Measurements from ENCODE around the gene CDKAL1. TPM values are rescaled to one million over a fixed set of nuclear protein-coding genes. Genes with fewer than 3 reads are reported as not detected.

CDKAL1 gene
- total and polyA plus RNA-seq, 4 donors = 2.0 to 12.9 (median 6.7) TPM

- Histone ChIP-seq H3K9me3 (ENCODE audit: control insufficient read depth in 4 of 4, low read length in 3 of 4) (no peaks in the 10 kb centered on the region), H3K4me3 (ENCODE audit: low read depth in 1 of 3, low read length in 3 of 3) (no peak overlapping the region), H3K4me1 (ENCODE audit: control insufficient read depth in 4 of 4, insufficient read depth in 4 of 4, low read length in 3 of 4) (peaks cover 0 to 22% (median 15%) of the 10 kb centered on the region in 4 donors), H3K9ac (ENCODE audit: low read depth in 1 of 2, low read length in 2 of 2) (no peak overlapping the region), H3K36me3 (ENCODE audit: control insufficient read depth in 4 of 4, insufficient read depth in 3 of 4, low read depth in 1 of 4, low read length in 3 of 4) (no peaks in the 10 kb centered on the region), H3K27ac (ENCODE audit: low read depth in 1 of 2, low read length in 2 of 2) (no peak overlapping the region), H3K27me3 (ENCODE audit: control insufficient read depth in 4 of 4, insufficient read depth in 4 of 4, low read length in 3 of 4) (no peaks in the 10 kb centered on the region)
- DNase-seq (ENCODE audit: low spot score) = no peak
- TF ChIP-seq GABPA (IDR thresholded peaks at IDR 0.05 in 1 of 2, conservative IDR thresholded peaks at IDR 0.05 in 1 of 2) = no peak
- TF ChIP-seq, protein P1, sequence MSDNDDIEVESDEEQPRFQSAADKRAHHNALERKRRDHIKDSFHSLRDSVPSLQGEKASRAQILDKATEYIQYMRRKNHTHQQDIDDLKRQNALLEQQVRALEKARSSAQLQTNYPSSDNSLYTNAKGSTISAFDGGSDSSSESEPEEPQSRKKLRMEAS (IDR thresholded peaks at IDR 0.05) = no peak
- no peak for TF ChIP-seq YY1 (IDR thresholded peaks at IDR 0.05)
- no peak for TF ChIP-seq HNF4A (conservative IDR thresholded peaks at IDR 0.05)
- no peak for TF ChIP-seq REST (IDR thresholded peaks at IDR 0.05)
- TF ChIP-seq RXRA (IDR thresholded peaks at IDR 0.05) = no peak
- TF ChIP-seq HNF4G (IDR thresholded peaks at IDR 0.05) = no peak
- TF ChIP-seq RAD21 (IDR thresholded peaks at IDR 0.05) = no peak
- no peak for TF ChIP-seq NR2F2 (IDR thresholded peaks at IDR 0.05)
- no peak for TF ChIP-seq EGR1 (IDR thresholded peaks at IDR 0.05; ENCODE audit: low read depth in 2 of 2)
- TF ChIP-seq, protein P2, sequence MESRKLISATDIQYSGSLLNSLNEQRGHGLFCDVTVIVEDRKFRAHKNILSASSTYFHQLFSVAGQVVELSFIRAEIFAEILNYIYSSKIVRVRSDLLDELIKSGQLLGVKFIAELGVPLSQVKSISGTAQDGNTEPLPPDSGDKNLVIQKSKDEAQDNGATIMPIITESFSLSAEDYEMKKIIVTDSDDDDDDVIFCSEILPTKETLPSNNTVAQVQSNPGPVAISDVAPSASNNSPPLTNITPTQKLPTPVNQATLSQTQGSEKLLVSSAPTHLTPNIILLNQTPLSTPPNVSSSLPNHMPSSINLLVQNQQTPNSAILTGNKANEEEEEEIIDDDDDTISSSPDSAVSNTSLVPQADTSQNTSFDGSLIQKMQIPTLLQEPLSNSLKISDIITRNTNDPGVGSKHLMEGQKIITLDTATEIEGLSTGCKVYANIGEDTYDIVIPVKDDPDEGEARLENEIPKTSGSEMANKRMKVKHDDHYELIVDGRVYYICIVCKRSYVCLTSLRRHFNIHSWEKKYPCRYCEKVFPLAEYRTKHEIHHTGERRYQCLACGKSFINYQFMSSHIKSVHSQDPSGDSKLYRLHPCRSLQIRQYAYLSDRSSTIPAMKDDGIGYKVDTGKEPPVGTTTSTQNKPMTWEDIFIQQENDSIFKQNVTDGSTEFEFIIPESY (IDR thresholded peaks at IDR 0.05) = no peak
- WGBS = 86% methylated on average over 9 of the region's 9 CpGs
Observed at GRCh38 chr6:20868397-20869096, 334.3 kb downstream of the CDKAL1 start.

- WGBS = 94% methylated on average over 4 of the region's 4 CpGs
- Histone ChIP-seq H3K4me1 (ENCODE audit: control insufficient read depth in 4 of 4, insufficient read depth in 4 of 4, low read length in 3 of 4) (peaks cover 0 to 21% (median 14%) of the 10 kb centered on the region in 4 donors), H3K9me3 (ENCODE audit: control insufficient read depth in 4 of 4, low read length in 3 of 4) (no peaks in the 10 kb centered on the region), H3K4me3 (ENCODE audit: low read depth in 1 of 3, low read length in 3 of 3) (no peak overlapping the region), H3K9ac (ENCODE audit: low read depth in 1 of 2, low read length in 2 of 2) (no peak overlapping the region), H3K27me3 (ENCODE audit: control insufficient read depth in 4 of 4, insufficient read depth in 4 of 4, low read length in 3 of 4) (no peaks in the 10 kb centered on the region), H3K27ac (ENCODE audit: low read depth in 1 of 2, low read length in 2 of 2) (no peak overlapping the region), H3K36me3 (ENCODE audit: control insufficient read depth in 4 of 4, insufficient read depth in 3 of 4, low read depth in 1 of 4, low read length in 3 of 4) (no peaks in the 10 kb centered on the region)
- DNase-seq (ENCODE audit: low spot score) = no peak
- TF ChIP-seq EGR1 (IDR thresholded peaks at IDR 0.05; ENCODE audit: low read depth in 2 of 2) (no peak), NR2F2 (IDR thresholded peaks at IDR 0.05) (no peak), RAD21 (IDR thresholded peaks at IDR 0.05) (no peak), RXRA (IDR thresholded peaks at IDR 0.05) (no peak), HNF4G (IDR thresholded peaks at IDR 0.05) (no peak), CTCF (IDR thresholded peaks at IDR 0.05; ENCODE audit: low read depth, low read length, missing input control) (no peak), GABPA (IDR thresholded peaks at IDR 0.05 in 1 of 2, conservative IDR thresholded peaks at IDR 0.05 in 1 of 2) (no peak), FOXA2 (IDR thresholded peaks at IDR 0.05) (no peak), SP1 (IDR thresholded peaks at IDR 0.05) (no peak), FOXA1 (IDR thresholded peaks at IDR 0.05) (no peak), TAF1 (conservative IDR thresholded peaks at IDR 0.05) (no peak), YY1 (IDR thresholded peaks at IDR 0.05) (no peak)
- TF ChIP-seq, protein P1 (IDR thresholded peaks at IDR 0.05) = no peak
- TF ChIP-seq, protein P3, sequence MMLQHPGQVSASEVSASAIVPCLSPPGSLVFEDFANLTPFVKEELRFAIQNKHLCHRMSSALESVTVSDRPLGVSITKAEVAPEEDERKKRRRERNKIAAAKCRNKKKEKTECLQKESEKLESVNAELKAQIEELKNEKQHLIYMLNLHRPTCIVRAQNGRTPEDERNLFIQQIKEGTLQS (IDR thresholded peaks at IDR 0.05) = no peak
- TF ChIP-seq, protein P2 (IDR thresholded peaks at IDR 0.05) = no peak
Observed at GRCh38 chr6:20870021-20870420, 335.8 kb downstream of the CDKAL1 start.

Measured in liver (tissue), 9 donors.